Psoas muscle (tissue), 8 donors: Measurements from ENCODE around the gene EFTUD2. TPM values are rescaled to one million over a fixed set of nuclear protein-coding genes. Genes with fewer than 3 reads are reported as not detected.

Experiments
- ATAC-seq, 4 donors: fragments of 200-7000 bp; cut with Tn5 transposase; one replicate each; pipeline ENCODE4 v1.9.1; 2020; ENCODE audit warnings: moderate library complexity in 3 of 4, mild to moderate bottlenecking in 2 of 4
- DNase-seq, 2 donors: peaks; one replicate each; pipeline ENCODE4 v3.0.0-alpha.2; 2020
- H3K27ac ChIP-seq: fragments of 200-600 bp; one replicate; pipeline ENCODE4 v1.8.0; 2022
- H3K27me3 ChIP-seq, 3 donors: fragments of 200-600 bp in 1 of 3; one replicate each; pipeline versions ENCODE4 v1.6.1 to v1.8.0; 2013 to 2022; ENCODE audit warnings: low read length in 2 of 3, mild to moderate bottlenecking in 2 of 3, moderate library complexity in 1 of 3; ENCODE audit not compliant: insufficient read depth in 3 of 3
- H3K36me3 ChIP-seq, 2 donors: fragments of 200-600 bp in 1 of 2; one replicate each; pipeline versions ENCODE4 v1.6.1 to v1.8.0; 2013 to 2022; ENCODE audit warnings: low read depth in 1 of 2, mild to moderate bottlenecking in 1 of 2, moderate library complexity in 1 of 2; ENCODE audit not compliant: insufficient read depth in 1 of 2
- H3K4me1 ChIP-seq: fragments of 200-600 bp; one replicate; pipeline ENCODE4 v1.8.0; 2022
- H3K4me3 ChIP-seq: fragments of 200-600 bp; one replicate; pipeline ENCODE4 v1.8.0; 2022; ENCODE audit warnings: mild to moderate bottlenecking
- H3K9me3 ChIP-seq: fragments of 200-600 bp; one replicate; pipeline ENCODE4 v1.8.0; 2022
- WGBS, 3 donors: extraction: QIAGEN DNeasy Blood & Tissue Kit; methylation state at CpG; one replicate each; pipeline versions ENCODE4 v1.1.6 to v1.1.7; 2013; 5-methylcytosine and 5-hydroxymethylcytosine counted together
- intact Hi-C, 2 donors: fragments of 100-400 bp; cut with DNase I; formaldehyde crosslinking; loops; one replicate each; pipeline versions ENCODE4 v1.11.0 to v1.14.2; 2022
- polyA plus RNA-seq, 3 donors: library from polyadenylated mRNA; stranded (reverse); fragments of 200-250 nt; gene quantifications; one replicate each; pipeline ENCODE4 v1.2.3, GENCODE V29; 2013
- total RNA-seq, 4 donors: library from RNA; stranded (reverse); fragmentation: NEBNext Ultra II Directional in 2 of 4; extraction: Animal tissue kit (Norgen Biotek cat#: 25700) in 2 of 4; gene quantifications; one replicate each; pipeline versions ENCODE4 v1.2.1 to v1.2.4, GENCODE V29; 2021 to 2023
- TF ChIP-seq, protein P1 (sequence below): fragments of 200-600 bp; IDR thresholded peaks from one replicate; pipeline ENCODE4 v1.8.0; 2022; ENCODE audit warnings: antibody characterized with exemption
- donor health status: healthy with polysubstance abuse.
- donor health status: DM: no; HTN: no; CAD: no; lungs with moderate emphysema.
- donor health status: Bipolar disorder and iron deficiency.
- donor health status: healthy.
- donor health status: DM: yes; HTN: yes; CAD: no.
- donor health status: DM: no; HTN: no; CAD: no.
- donor health status: DM: no; HTN: no; CAD: no.
- donor health status: DM: yes; HTN: yes; CAD: no.

EFTUD2 gene
- total and polyA plus RNA-seq, 7 donors: 46.0 to 114 (median 102) TPM

DNA sequence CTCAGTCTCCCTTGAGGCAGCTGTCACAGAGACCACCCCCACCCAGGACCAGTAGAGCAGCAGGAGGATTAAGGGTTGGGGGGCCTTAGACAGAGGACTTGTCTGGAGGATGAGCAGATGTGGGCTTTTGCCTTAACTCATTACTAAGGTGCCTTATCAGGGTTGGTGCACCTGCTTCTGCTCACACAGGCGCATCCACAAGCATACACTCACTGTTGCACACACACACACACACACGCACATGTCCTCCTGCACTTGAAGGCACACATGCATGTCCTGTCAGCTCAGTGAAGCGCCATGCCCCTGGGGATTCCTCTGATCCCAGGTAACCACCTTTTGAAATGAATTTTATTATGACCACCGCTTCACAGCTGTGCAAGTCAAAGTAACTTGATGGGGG, 14.9 kb upstream of the EFTUD2 start:
- intact Hi-C loops: loop anchor here in 1 of 2 donors (10.0 kb wide), 1 partner anchor 281 kb away; no protein-coding TSS in a partner anchor
- H3K4me1 ChIP-seq: no peaks in the 10 kb centered on the region
- DNase-seq (no peak), ATAC-seq (no peak)
- no peak overlapping the region for H3K27ac ChIP-seq
- H3K9me3 ChIP-seq: no peaks in the 10 kb centered on the region
- no peaks in the 10 kb centered on the region for H3K36me3 ChIP-seq
- H3K27me3 ChIP-seq: peaks cover 0 to 29% (median 8%) of the 10 kb centered on the region in 3 donors
- H3K4me3 ChIP-seq: no peak overlapping the region
- 87 to 93% (median 91%) methylated on average over 4 of the region's 4 CpGs for WGBS, 3 donors
- TF ChIP-seq, protein P1, sequence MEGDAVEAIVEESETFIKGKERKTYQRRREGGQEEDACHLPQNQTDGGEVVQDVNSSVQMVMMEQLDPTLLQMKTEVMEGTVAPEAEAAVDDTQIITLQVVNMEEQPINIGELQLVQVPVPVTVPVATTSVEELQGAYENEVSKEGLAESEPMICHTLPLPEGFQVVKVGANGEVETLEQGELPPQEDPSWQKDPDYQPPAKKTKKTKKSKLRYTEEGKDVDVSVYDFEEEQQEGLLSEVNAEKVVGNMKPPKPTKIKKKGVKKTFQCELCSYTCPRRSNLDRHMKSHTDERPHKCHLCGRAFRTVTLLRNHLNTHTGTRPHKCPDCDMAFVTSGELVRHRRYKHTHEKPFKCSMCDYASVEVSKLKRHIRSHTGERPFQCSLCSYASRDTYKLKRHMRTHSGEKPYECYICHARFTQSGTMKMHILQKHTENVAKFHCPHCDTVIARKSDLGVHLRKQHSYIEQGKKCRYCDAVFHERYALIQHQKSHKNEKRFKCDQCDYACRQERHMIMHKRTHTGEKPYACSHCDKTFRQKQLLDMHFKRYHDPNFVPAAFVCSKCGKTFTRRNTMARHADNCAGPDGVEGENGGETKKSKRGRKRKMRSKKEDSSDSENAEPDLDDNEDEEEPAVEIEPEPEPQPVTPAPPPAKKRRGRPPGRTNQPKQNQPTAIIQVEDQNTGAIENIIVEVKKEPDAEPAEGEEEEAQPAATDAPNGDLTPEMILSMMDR: no peak

GRCh38 chr17:44913676-44914075, 14.4 kb upstream of the EFTUD2 start:
- H3K27me3 ChIP-seq: peaks cover 0 to 29% (median 8%) of the 10 kb centered on the region in 3 donors
- H3K9me3 ChIP-seq: no peaks in the 10 kb centered on the region
- no peaks in the 10 kb centered on the region for H3K4me1 ChIP-seq
- DNase-seq: no peak
- intact Hi-C loops: loop anchor here in 1 of 2 donors (10.0 kb wide), 1 partner anchor 281 kb away; no protein-coding TSS in a partner anchor
- no peaks in the 10 kb centered on the region for H3K36me3 ChIP-seq
- H3K4me3 ChIP-seq: no peak overlapping the region
- no peak overlapping the region for H3K27ac ChIP-seq
- TF ChIP-seq, protein P1: no peak
- WGBS, 3 donors: 64 to 79% (median 76%) methylated on average over 6 of the region's 6 CpGs
- ATAC-seq: no peak

DNA sequence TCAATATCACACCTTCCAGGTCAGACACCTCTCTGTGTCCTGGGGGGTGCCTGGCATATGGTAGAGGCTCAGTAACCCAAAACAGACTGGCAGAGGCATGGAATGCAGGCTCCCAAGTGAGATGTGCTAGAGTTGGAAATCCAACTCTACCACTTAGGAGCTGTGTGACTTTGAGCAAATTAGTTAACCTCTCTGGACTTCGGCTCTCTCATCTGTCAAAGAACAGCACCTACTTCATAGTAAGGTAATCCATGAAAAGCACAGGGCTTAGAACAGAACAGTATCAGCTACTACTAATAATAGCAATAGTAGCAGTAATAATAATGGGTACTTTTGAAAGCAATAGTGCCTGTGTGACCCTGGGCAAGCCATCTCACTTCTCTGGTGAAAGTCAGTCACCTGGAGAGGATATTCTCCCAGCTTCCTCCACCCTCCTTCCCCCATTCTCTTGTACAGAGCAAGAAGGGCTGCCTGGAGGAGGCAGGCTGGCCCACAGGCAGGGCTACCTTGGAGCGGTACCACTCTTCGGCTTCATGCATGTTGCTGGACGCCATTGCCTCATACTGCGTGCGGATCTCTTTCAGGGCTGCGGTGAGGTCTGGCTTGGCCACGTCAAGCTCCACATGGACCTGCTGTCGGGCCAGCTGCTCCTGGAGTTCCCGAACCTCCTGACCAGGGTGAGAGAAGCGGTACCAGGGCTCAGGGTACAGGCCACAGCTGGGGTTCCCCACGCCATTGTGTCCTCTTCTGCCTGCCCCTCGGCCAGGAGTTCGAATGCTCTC, 13.7 kb upstream of the EFTUD2 start:
- intact Hi-C loops: loop anchor here in 1 of 2 donors (10.0 kb wide), 1 partner anchor 282 kb away; no protein-coding TSS in a partner anchor
- ATAC-seq: no peak

DNA sequence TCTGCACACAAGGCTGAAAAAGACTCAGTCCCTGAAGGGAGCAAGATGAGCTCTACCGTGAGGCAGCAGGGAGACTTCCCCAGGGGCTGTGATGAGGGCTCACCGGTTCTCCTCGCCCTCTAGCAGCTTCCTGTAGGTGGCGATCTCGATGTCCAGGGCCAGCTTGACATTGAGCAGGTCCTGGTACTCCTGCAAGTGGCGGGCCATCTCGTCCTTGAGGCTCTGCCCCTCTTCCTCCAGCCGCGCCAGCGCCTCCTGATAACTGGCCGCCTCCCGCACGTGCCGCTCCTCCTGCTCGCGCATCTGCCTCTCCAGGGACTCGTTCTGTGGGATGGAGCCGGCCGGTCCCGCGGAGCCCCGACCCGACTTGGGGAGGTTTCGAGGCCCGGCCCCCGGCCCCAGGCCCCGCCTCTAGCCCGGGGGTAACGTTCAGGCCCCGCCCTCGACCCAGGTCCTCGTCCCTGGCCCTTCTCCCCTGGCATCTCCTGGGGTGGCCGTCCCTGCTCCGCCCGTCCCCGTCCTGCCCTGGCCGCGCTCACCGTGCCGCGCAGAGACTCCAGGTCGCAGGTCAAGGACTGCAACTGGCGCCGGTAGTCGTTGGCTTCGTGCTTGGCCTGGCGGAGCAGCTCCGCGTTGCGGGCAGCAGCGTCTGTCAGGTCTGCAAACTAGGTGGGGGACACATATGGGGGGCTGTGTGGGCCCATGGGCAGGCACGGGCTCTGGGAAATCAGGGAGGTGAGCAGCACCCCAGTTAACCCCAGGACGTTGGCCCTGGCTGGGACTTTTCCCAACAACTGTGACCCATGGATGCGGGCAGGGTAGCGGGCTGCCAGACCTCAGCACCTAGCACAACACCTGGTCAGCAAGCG, 12.1 kb upstream of the EFTUD2 start:
- H3K27me3 ChIP-seq: peaks cover 0 to 29% (median 8%) of the 10 kb centered on the region in 3 donors
- H3K36me3 ChIP-seq: no peaks in the 10 kb centered on the region
- ATAC-seq: peak; percentile 36 to 79 (median 64)
- peak; percentile 40 to 65 for DNase-seq
- TF ChIP-seq, protein P1: peak; percentile 45
- no peaks in the 10 kb centered on the region for H3K4me1 ChIP-seq
- no peak overlapping the region for H3K27ac ChIP-seq
- H3K9me3 ChIP-seq: no peaks in the 10 kb centered on the region
- peak overlapping the region; percentile 51 for H3K4me3 ChIP-seq
- 23 to 27% (median 23%) methylated on average over 52 to 56 of the region's 56 CpGs for WGBS, 3 donors
- intact Hi-C loops: loop anchor here in 1 of 2 donors (10.0 kb wide), 1 partner anchor 283 kb away; no protein-coding TSS in a partner anchor

More for the DNA sequence above, 13.7 kb upstream of the EFTUD2 start:
- Histone ChIP-seq H3K4me1 (no peaks in the 10 kb centered on the region), H3K4me3 (no peak overlapping the region), H3K36me3 (no peaks in the 10 kb centered on the region), H3K27me3 (peaks cover 0 to 29% (median 8%) of the 10 kb centered on the region in 3 donors), H3K27ac (no peak overlapping the region), H3K9me3 (no peaks in the 10 kb centered on the region)
- DNase-seq: no peak
- WGBS, 3 donors: 85 to 89% (median 86%) methylated on average over 14 of the region's 14 CpGs
- TF ChIP-seq, protein P1: no peak
